Kidney (tissue), 14 donors: ENCODE results near the gene TRPM3. TPM values are rescaled to one million over a fixed set of nuclear protein-coding genes. Genes with fewer than 3 reads are reported as not detected.
A peak's percentile ranks its signal among the peaks of the same experiment; 100 is the strongest.

Source experiments
- DNase-seq, 5 donors: peaks; one replicate each; pipeline ENCODE4 v3.0.0-alpha.2; 2013 to 2020
- FAIRE-seq: peaks from 2 replicates; lab custom pipeline; 2012; peaks lifted over from hg19 to GRCh38; lab: Jason Lieb, UNC
- H3K27ac ChIP-seq, 2 donors: one replicate each; pipeline ENCODE4 v1.7.0; 2013; ENCODE audit warnings: low read depth in 2 of 2, low read length in 2 of 2, inconsistent platforms in 1 of 2
- H3K27me3 ChIP-seq: one replicate; pipeline ENCODE4 v1.7.1; 2013; ENCODE audit warnings: low read length, inconsistent platforms; ENCODE audit not compliant: control insufficient read depth, insufficient read depth
- H3K36me3 ChIP-seq, 3 donors: one replicate each; pipeline versions ENCODE4 v1.7.0 to v1.7.1; 2013; ENCODE audit warnings: low read length in 3 of 3, control low read depth in 1 of 3, inconsistent platforms in 1 of 3; ENCODE audit not compliant: insufficient read depth in 3 of 3, control insufficient read depth in 2 of 3
- H3K4me1 ChIP-seq, 3 donors: one replicate each; pipeline versions ENCODE4 v1.7.0 to v1.7.1; 2013; ENCODE audit warnings: low read length in 3 of 3, inconsistent platforms in 1 of 3, low read depth in 1 of 3; ENCODE audit not compliant: control insufficient read depth in 2 of 3, insufficient read depth in 2 of 3
- H3K4me3 ChIP-seq, 3 donors: one replicate each; pipeline versions ENCODE4 v1.7.0 to v1.8.1; 2013; ENCODE audit warnings: low read length in 3 of 3, control low read depth in 1 of 3, inconsistent platforms in 1 of 3
- H3K9ac ChIP-seq, 3 donors: one replicate each; pipeline versions ENCODE4 v1.7.0 to v1.7.1; 2013; ENCODE audit warnings: low read length in 3 of 3, control low read depth in 1 of 3, inconsistent platforms in 1 of 3
- H3K9me3 ChIP-seq, 3 donors: one replicate each; pipeline versions ENCODE4 v1.7.0 to v1.7.1; 2013; ENCODE audit warnings: low read length in 3 of 3, control low read depth in 1 of 3, inconsistent platforms in 1 of 3; ENCODE audit not compliant: control insufficient read depth in 2 of 3, insufficient read depth in 1 of 3
- intact Hi-C: fragments of 100-400 bp; cut with DNase I; formaldehyde crosslinking; loops from one replicate; pipeline ENCODE4 v1.11.1; 2022
- polyA plus RNA-seq: library from polyadenylated mRNA; stranded (reverse); fragments of 350-450 nt; fragmentation: Illumina TruSeq; extraction: RNeasy Lipid Tissue Mini Kit (QIAGEN cat#74804); gene quantifications from one replicate; pipeline ENCODE4 v1.2.3, GENCODE V29; 2014; ENCODE audit warnings: low read depth, low replicate concordance; ENCODE audit not compliant: insufficient read depth
- total RNA-seq: library from RNA; stranded (reverse); fragmentation: NEBNext Ultra II Directional; extraction: Animal tissue kit (Norgen Biotek cat#: 25700); gene quantifications from one replicate; pipeline ENCODE4 v1.2.1, GENCODE V29; 2021
- TF ChIP-seq, protein P1 (sequence below): IDR thresholded peaks from 3 replicates; pipeline ENCODE4 v1.5.1; 2012; ENCODE audit warnings: mild to moderate bottlenecking, moderate library complexity, borderline replicate concordance; ENCODE audit not compliant: insufficient read depth; ENCODE audit errors: extremely low read depth
- donor health status: control.
- donor health status: control.
- donor health status: control.
- donor health status: control.
- donor health status: control.
- donor health status: DM: yes; HTN: yes; CAD: no.
- donor health status: Normal renal cell carcinoma (clear cell type).

TRPM3 gene
- total and polyA plus RNA-seq, 2 donors from 2014 or later, result 8.8 to 11.4 TPM

DNA sequence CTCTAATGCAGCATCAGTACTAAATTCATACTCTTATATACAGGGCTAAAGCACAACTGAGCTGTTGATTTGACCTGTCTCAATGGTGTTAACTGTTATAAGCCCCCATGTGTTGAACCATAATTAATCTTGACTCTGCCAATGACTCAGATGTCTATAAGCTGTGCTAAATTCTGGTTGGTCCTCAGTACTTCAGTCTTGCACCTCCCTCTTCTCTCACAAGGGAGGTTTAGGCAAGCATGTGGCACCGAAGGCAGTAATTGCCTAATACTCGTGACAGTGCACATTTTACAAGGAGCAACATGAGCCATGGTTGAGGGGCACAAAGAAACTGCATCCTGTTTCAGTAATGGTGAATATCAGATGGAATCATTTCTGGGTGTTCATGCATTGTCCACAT lies 255.9 kb downstream of the TRPM3 start:
- Histone ChIP-seq H3K9ac (no peak overlapping the region), H3K4me3 (peak overlapping the region in 2 of 3 donors; percentile 0 to 69), H3K27ac (peak overlapping the region in 1 of 2 donors; percentile 29), H3K9me3 (no peaks in the 10 kb centered on the region), H3K36me3 (peaks cover 0 to 5% (median 3%) of the 10 kb centered on the region in 3 donors), H3K27me3 (no peaks in the 10 kb centered on the region), H3K4me1 (peaks cover 0 to 3% (median 0%) of the 10 kb centered on the region in 3 donors)
- peak in 1 of 5 donors; percentile 12 for DNase-seq
- FAIRE-seq, result no peak
- TF ChIP-seq, protein P1, sequence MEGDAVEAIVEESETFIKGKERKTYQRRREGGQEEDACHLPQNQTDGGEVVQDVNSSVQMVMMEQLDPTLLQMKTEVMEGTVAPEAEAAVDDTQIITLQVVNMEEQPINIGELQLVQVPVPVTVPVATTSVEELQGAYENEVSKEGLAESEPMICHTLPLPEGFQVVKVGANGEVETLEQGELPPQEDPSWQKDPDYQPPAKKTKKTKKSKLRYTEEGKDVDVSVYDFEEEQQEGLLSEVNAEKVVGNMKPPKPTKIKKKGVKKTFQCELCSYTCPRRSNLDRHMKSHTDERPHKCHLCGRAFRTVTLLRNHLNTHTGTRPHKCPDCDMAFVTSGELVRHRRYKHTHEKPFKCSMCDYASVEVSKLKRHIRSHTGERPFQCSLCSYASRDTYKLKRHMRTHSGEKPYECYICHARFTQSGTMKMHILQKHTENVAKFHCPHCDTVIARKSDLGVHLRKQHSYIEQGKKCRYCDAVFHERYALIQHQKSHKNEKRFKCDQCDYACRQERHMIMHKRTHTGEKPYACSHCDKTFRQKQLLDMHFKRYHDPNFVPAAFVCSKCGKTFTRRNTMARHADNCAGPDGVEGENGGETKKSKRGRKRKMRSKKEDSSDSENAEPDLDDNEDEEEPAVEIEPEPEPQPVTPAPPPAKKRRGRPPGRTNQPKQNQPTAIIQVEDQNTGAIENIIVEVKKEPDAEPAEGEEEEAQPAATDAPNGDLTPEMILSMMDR, result no peak
- intact Hi-C loops, result no loop called here

DNA sequence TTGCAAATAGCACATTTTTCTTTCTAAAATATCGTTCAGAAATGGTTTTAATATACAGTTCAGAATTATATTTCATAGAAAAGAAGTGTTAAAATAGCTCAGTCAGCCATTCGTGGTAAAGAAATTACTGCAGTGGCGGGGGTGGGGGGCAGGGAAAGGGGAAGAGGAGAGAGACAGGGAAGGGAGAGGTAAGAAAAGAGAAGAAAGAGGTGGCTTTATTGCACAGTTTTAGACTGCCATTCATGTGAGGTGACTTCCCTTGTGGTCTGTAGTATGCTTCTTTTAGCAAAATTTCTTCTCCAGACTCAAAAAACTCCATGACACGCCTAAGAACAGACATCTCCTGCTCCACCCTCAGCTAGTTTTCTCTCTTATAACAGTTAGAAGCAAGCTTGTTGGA lies 259.6 kb downstream of the TRPM3 start:
- FAIRE-seq (no peak), DNase-seq (no peak)
- Histone ChIP-seq H3K27ac (no peak overlapping the region), H3K4me3 (no peak overlapping the region), H3K27me3 (no peaks in the 10 kb centered on the region), H3K9ac (no peak overlapping the region), H3K9me3 (no peaks in the 10 kb centered on the region), H3K4me1 (peaks cover 0 to 21% (median 11%) of the 10 kb centered on the region in 3 donors), H3K36me3 (peaks cover 0 to 19% (median 3%) of the 10 kb centered on the region in 3 donors)
- intact Hi-C loops, result no loop called here
- TF ChIP-seq, protein P1, result no peak

DNA sequence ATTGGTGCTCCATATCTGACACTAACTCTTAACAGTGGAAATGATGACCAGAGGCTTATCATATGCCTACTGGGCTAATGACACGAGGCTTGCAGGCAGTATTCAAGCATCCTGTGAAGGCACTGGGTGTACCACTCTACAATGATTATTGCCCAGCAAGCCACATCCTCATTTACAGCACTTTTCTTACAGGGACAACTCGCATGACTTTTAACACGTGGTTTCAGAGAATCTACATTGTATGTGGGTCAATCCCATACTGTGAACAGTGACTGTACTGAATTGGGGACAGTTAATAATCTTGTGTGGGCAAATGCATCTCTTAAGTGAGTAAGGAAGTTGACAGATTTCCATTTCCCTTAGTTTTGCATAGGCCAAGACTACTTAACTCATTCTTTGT lies 260.0 kb downstream of the TRPM3 start:
- no peak for FAIRE-seq
- intact Hi-C loops, result no loop called here
- Histone ChIP-seq H3K9ac (no peak overlapping the region), H3K4me3 (no peak overlapping the region), H3K27ac (no peak overlapping the region), H3K9me3 (no peaks in the 10 kb centered on the region), H3K4me1 (peaks cover 0 to 21% (median 11%) of the 10 kb centered on the region in 3 donors), H3K36me3 (peaks cover 0 to 19% (median 3%) of the 10 kb centered on the region in 3 donors), H3K27me3 (no peaks in the 10 kb centered on the region)
- DNase-seq, result no peak
- TF ChIP-seq, protein P1, result no peak

DNA sequence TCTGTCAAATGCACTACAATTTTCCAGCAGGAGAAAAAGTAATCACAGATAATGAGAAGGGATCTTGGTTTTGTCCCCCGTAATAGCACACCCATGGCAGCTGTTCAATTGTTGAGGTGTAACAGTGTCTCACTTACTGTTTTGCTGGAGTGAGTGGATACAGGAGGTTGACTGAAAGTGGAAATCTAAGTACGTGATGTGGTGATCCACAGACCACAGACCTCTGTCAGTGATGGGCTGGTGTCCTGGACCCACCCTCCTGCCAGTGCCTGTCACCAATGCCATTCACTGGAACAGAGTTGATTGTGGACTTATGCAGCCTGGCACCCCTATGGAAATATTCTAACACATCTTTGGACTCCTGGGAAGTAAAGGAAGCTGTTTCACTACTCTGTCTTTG lies 261.7 kb downstream of the TRPM3 start:
- intact Hi-C loops, result no loop called here

More for the DNA sequence above, 261.7 kb downstream of the TRPM3 start:
- FAIRE-seq (no peak), DNase-seq (no peak)
- Histone ChIP-seq H3K27ac (peak overlapping the region in 1 of 2 donors; percentile 32), H3K27me3 (no peaks in the 10 kb centered on the region), H3K9me3 (no peaks in the 10 kb centered on the region), H3K4me3 (no peak overlapping the region), H3K9ac (no peak overlapping the region), H3K4me1 (peaks cover 0 to 23% (median 21%) of the 10 kb centered on the region in 3 donors), H3K36me3 (peaks cover 0 to 19% (median 3%) of the 10 kb centered on the region in 3 donors)
- TF ChIP-seq, protein P1, result no peak
